Tibial nerve (tissue), 4 donors: ENCODE measurements around the gene NDST1. TPM values are rescaled to one million over a fixed set of nuclear protein-coding genes. Genes with fewer than 3 reads are reported as not detected.

Experiments used
- DNase-seq, 2 donors: peaks; one replicate each; pipeline ENCODE4 v3.0.0-alpha.2; 2019; ENCODE audit warnings: low spot score in 2 of 2
- H3K27ac ChIP-seq, 4 donors: fragments of 200-600 bp; sonication (generic) in 3 of 4; one replicate each; pipeline ENCODE4 v1.5.1; 2017 to 2019; ENCODE audit warnings: mild to moderate bottlenecking in 1 of 4
- H3K27me3 ChIP-seq, 2 donors: fragments of 200-600 bp; sonication (generic) in 1 of 2; one replicate each; pipeline versions ENCODE4 v1.5.1 to v1.6.0; 2017 to 2019
- H3K36me3 ChIP-seq, 3 donors: fragments of 200-600 bp; sonication (generic); one replicate each; pipeline ENCODE4 v1.5.1; 2018 to 2019
- H3K4me1 ChIP-seq, 4 donors: fragments of 200-600 bp; sonication (generic) in 3 of 4; one replicate each; pipeline ENCODE4 v1.5.1; 2017 to 2019
- H3K4me3 ChIP-seq, 4 donors: fragments of 200-600 bp; sonication (generic) in 3 of 4; one replicate each; pipeline ENCODE4 v1.5.1; 2017 to 2019; ENCODE audit warnings: mild to moderate bottlenecking in 1 of 4, moderate library complexity in 1 of 4
- H3K9me3 ChIP-seq, 4 donors: fragments of 200-600 bp; sonication (generic) in 3 of 4; one replicate each; pipeline ENCODE4 v1.5.1; 2017 to 2019
- EP300 ChIP-seq, 2 donors: sonication (generic); formaldehyde crosslinking; IDR thresholded peaks; one replicate each; pipeline ENCODE4 v1.6.1; 2017; ENCODE audit warnings: antibody characterized with exemption in 2 of 2, mild to moderate bottlenecking in 1 of 2
- POLR2A ChIP-seq, 2 donors: fragments of 450-650 bp; IDR thresholded peaks; one replicate each; pipeline ENCODE4 v1.6.1; 2017; ENCODE audit warnings: antibody characterized with exemption in 2 of 2, mild to moderate bottlenecking in 2 of 2, moderate library complexity in 2 of 2
- WGBS, 2 donors: methylation state at CpG; one replicate each; pipeline ENCODE4 v1.1.5; 2018; 5-methylcytosine and 5-hydroxymethylcytosine counted together
- total RNA-seq, 4 donors: library from RNA; depleted of rRNA; stranded (reverse); fragments of >200 nt; gene quantifications; one replicate each; pipeline ENCODE4 v1.1.0, GENCODE V29; 2016
- TF ChIP-seq, protein P1 (sequence below), 5 experiments: fragments of 200-600 bp in 3 of 5; fragments of 450-650 bp in 2 of 5; sonication (generic) in 3 of 5; IDR thresholded peaks; one replicate each; pipeline ENCODE4 v1.5.1; 2016 to 2019; ENCODE audit warnings: antibody characterized with exemption in 5 of 5, mild to moderate bottlenecking in 3 of 5, moderate library complexity in 2 of 5

Gene NDST1
- total RNA-seq, 4 donors from 2014 or later: 53.2 to 137 (median 104) TPM

DNA sequence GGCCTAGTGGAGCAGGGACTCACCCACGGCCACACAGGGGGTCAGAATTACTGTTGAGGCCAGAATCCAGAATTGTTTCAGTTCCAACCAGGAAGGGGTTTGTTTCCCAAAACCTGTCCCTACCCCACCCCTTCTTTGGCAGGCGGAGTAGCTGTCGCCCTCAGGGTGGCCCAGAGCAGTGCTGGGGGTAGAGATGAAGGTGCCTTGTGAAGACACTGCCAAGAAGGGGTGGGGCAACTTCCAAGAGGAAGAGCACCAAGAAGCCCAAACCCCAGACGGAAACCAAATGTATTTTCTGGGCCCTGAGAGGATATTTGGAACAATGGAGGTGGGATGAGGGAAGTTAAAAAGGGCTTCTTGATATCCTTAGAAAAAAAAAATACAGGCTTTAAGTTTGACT is 11.4 kb upstream of the NDST1 start:
- peaks cover 0 to 95% (median 60%) of the 10 kb centered on the region in 4 donors for H3K4me1 ChIP-seq
- WGBS, 2 donors: 47 to 59% methylated on average over 4 of the region's 4 CpGs
- no peak overlapping the region for H3K4me3 ChIP-seq
- DNase-seq: no peak
- no peaks in the 10 kb centered on the region for H3K36me3 ChIP-seq
- no peak for TF ChIP-seq POLR2A (IDR thresholded peaks at IDR 0.05)
- TF ChIP-seq EP300 (IDR thresholded peaks at IDR 0.05): no peak
- TF ChIP-seq, protein P1, sequence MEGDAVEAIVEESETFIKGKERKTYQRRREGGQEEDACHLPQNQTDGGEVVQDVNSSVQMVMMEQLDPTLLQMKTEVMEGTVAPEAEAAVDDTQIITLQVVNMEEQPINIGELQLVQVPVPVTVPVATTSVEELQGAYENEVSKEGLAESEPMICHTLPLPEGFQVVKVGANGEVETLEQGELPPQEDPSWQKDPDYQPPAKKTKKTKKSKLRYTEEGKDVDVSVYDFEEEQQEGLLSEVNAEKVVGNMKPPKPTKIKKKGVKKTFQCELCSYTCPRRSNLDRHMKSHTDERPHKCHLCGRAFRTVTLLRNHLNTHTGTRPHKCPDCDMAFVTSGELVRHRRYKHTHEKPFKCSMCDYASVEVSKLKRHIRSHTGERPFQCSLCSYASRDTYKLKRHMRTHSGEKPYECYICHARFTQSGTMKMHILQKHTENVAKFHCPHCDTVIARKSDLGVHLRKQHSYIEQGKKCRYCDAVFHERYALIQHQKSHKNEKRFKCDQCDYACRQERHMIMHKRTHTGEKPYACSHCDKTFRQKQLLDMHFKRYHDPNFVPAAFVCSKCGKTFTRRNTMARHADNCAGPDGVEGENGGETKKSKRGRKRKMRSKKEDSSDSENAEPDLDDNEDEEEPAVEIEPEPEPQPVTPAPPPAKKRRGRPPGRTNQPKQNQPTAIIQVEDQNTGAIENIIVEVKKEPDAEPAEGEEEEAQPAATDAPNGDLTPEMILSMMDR (IDR thresholded peaks at IDR 0.05): no peak
- peak overlapping the region in 3 of 4 donors; percentile 77 to 91 (median 87) for H3K27ac ChIP-seq
- no peaks in the 10 kb centered on the region for H3K27me3 ChIP-seq
- no peaks in the 10 kb centered on the region for H3K9me3 ChIP-seq

DNA sequence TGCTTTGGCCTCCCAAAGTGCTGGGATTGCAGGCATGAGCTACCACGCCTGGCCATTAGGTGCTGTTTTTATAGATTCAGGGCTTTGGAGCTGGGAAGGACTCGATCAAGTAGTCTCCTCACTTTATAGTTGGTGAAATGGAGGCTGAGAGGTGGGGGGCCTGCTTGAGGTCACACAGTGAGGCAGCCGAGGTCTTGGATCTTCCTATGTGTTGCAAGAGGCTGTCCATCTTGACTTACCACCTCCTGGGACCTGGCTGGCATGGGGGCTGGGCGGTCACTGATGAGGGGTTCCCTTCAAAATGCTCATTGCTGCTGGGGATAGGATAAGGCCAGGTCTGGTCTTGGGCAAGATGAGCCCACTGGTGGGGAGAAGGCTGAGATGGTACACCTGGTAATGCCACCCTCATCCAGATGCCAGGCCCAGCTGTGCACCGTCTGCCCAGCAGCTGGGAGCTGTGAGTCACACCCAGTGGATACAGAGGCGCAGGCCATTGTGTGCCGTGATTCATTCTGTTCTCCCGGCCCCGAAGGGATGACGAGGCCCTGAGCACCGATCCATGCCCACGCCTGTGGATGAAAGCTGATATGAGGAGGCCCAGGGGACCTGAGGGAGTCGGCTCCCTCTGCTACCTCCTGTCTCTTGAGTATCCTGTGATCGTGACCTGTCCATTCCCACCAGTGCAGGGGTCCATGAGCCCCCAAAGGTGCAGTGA is 10.5 kb upstream of the NDST1 start:
- Histone ChIP-seq H3K27me3 (no peaks in the 10 kb centered on the region), H3K4me3 (no peak overlapping the region), H3K4me1 (peaks cover 0 to 95% (median 63%) of the 10 kb centered on the region in 4 donors), H3K36me3 (no peaks in the 10 kb centered on the region), H3K27ac (peak overlapping the region; percentile 58 to 91 (median 82)), H3K9me3 (no peaks in the 10 kb centered on the region)
- TF ChIP-seq, protein P1 (IDR thresholded peaks at IDR 0.05): no peak
- TF ChIP-seq EP300 (IDR thresholded peaks at IDR 0.05) (peak in 1 of 2 donors; percentile 79), POLR2A (IDR thresholded peaks at IDR 0.05) (peak in 1 of 2 donors; percentile 12)
- 39 to 46% methylated on average over 12 to 14 of the region's 14 CpGs for WGBS, 2 donors
- DNase-seq: peak; percentile 58 to 67

DNA sequence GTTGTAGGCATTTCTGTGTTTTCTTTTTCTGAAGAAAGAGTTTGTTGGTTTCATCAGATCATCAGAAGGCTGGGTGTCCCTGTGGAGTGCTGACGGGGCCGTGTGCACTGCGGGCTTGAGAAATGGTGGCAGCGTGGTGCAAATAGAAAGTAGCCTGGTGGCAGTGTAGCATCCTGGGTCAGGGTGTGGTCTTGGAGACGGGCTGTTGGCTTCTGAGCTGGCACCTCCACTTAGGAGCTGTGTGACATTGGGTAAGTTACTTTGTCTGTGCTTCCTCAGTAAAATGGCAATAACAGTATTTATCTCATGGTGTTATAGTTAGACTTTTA is 10.0 kb upstream of the NDST1 start:
- Histone ChIP-seq H3K36me3 (no peaks in the 10 kb centered on the region), H3K9me3 (no peaks in the 10 kb centered on the region), H3K4me3 (no peak overlapping the region), H3K27me3 (no peaks in the 10 kb centered on the region), H3K27ac (peak overlapping the region; percentile 58 to 91 (median 82)), H3K4me1 (peaks cover 0 to 95% (median 65%) of the 10 kb centered on the region in 4 donors)
- TF ChIP-seq EP300 (IDR thresholded peaks at IDR 0.05): no peak
- TF ChIP-seq POLR2A (IDR thresholded peaks at IDR 0.05): no peak
- TF ChIP-seq, protein P1 (IDR thresholded peaks at IDR 0.05): no peak
- whole genome bisulfite sequencing, 2 donors: 51% methylated on average over 5 of the region's 5 CpGs
- no peak for DNase-seq

DNA sequence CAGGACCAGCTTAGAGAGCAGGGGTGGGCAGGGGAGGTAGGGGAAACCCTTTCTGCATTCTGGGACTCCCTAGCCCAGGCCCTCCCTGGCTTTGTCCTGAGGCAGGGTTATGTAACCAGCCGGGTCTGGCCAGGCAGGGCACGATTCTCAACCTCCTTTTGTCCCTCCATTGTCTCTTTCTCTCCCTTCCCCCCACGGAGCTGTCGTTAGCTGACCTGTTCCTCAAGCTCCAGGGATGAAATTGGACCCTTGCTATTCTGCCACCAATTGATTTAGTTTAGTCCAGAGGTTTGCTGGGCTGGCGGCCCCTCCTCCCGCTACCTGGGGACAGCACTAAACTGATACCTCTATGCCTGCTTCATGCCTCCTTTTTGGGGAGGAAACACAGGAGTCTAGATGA is 9.4 kb upstream of the NDST1 start:
- H3K4me3 ChIP-seq: no peak overlapping the region

DNA sequence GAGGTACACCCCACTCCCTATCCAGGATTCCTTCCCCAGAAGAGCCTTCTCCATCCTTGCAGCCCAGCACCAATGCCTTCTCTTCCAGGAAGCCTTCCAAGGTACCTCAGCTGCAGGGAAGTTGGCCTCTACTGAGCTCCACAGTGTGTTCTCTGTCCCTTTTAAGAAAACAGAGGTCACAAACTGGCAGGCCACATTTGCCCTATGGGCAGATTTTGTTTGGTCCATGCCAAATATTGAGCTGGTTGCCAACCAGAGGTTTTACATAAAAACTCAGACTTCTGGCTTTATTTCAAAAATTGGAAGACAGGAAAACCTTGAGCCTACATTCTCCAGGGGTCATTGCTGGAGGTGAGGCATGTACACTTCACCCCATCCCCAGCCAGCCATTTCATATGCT is 9.0 kb upstream of the NDST1 start:
- Histone ChIP-seq H3K27ac (peak overlapping the region; percentile 58 to 91 (median 82)), H3K27me3 (no peaks in the 10 kb centered on the region), H3K9me3 (no peaks in the 10 kb centered on the region), H3K4me1 (peaks cover 0 to 95% (median 75%) of the 10 kb centered on the region in 4 donors), H3K4me3 (no peak overlapping the region), H3K36me3 (no peaks in the 10 kb centered on the region)
- no peak for TF ChIP-seq EP300 (IDR thresholded peaks at IDR 0.05)
- TF ChIP-seq, protein P1 (IDR thresholded peaks at IDR 0.05): no peak
- no peak for TF ChIP-seq POLR2A (IDR thresholded peaks at IDR 0.05)
- no peak for DNase-seq

More for the DNA sequence above, 9.4 kb upstream of the NDST1 start:
- no peak for TF ChIP-seq POLR2A (IDR thresholded peaks at IDR 0.05)
- TF ChIP-seq, protein P1 (IDR thresholded peaks at IDR 0.05): no peak
- TF ChIP-seq EP300 (IDR thresholded peaks at IDR 0.05): no peak
- WGBS, 2 donors: 29 to 40% methylated on average over 6 of the region's 6 CpGs
- Histone ChIP-seq H3K27me3 (no peaks in the 10 kb centered on the region), H3K27ac (peak overlapping the region; percentile 58 to 91 (median 82)), H3K4me1 (peaks cover 0 to 95% (median 71%) of the 10 kb centered on the region in 4 donors), H3K9me3 (no peaks in the 10 kb centered on the region), H3K36me3 (no peaks in the 10 kb centered on the region)
- no peak for DNase-seq
